SK-N-SH treated with all-trans-retinoic acid at 6 μM for 48 hours (cell line): ENCODE measurements around the gene ROBO1.

Experiments
- ATAC-seq: fragments of 200-7000 bp; cut with Tn5 transposase; 3 replicates; pipeline ENCODE4 v1.9.1; 2020; ENCODE audit warnings: mild to moderate bottlenecking, moderate library complexity
- BACH2 ChIP-seq: fragments of 250-450 bp; sonication (Bioruptor Pico); IDR thresholded peaks from 2 replicates; pipeline ENCODE4 v1.9.0; 2021; ENCODE audit warnings: mild to moderate bottlenecking, borderline replicate concordance
- CREB5 ChIP-seq: fragments of 250-450 bp; sonication (Bioruptor Pico); IDR thresholded peaks from 2 replicates; pipeline ENCODE4 v1.5.1; 2020; ENCODE audit warnings: low read depth, mild to moderate bottlenecking, moderate library complexity
- CSDC2 ChIP-seq: fragments of 250-450 bp; sonication (Bioruptor Pico); IDR thresholded peaks from 2 replicates; pipeline ENCODE4 v1.5.0; 2020; ENCODE audit warnings: mild to moderate bottlenecking, moderate library complexity
- ESRRG ChIP-seq: fragments of 250-450 bp; sonication (Bioruptor Pico); IDR thresholded peaks from 2 replicates; pipeline ENCODE4 v1.6.1; 2021; ENCODE audit warnings: mild to moderate bottlenecking
- GLIS3 ChIP-seq: fragments of 250-450 bp; sonication (Bioruptor Pico); IDR thresholded peaks from 2 replicates; pipeline ENCODE4 v1.5.0; 2020; ENCODE audit warnings: mild to moderate bottlenecking, moderate library complexity
- ISL1 ChIP-seq: fragments of 250-450 bp; sonication (Bioruptor Pico); IDR thresholded peaks from 2 replicates; pipeline ENCODE4 v2.1.2; 2022; ENCODE audit warnings: mild to moderate bottlenecking, moderate library complexity
- OSR1 ChIP-seq: fragments of 250-450 bp; sonication (Bioruptor Pico); IDR thresholded peaks from 2 replicates; pipeline ENCODE4 v1.8.0; 2022; ENCODE audit warnings: moderate library complexity, mild to moderate bottlenecking, inconsistent platforms
- PATZ1 ChIP-seq: fragments of 250-450 bp; sonication (Bioruptor Pico); IDR thresholded peaks from 2 replicates; pipeline ENCODE4 v1.8.0; 2020; ENCODE audit warnings: mild to moderate bottlenecking, moderate library complexity, borderline replicate concordance
- POU6F1 ChIP-seq: fragments of 250-450 bp; sonication (Bioruptor Pico); IDR thresholded peaks from 2 replicates; pipeline ENCODE4 v1.8.0; 2021; ENCODE audit warnings: low read depth, mild to moderate bottlenecking, moderate library complexity, borderline replicate concordance
- PPARA ChIP-seq: fragments of 250-450 bp; sonication (Bioruptor Pico); IDR thresholded peaks from 2 replicates; pipeline ENCODE4 v1.5.0; 2020; ENCODE audit warnings: mild to moderate bottlenecking, borderline replicate concordance
- RARB ChIP-seq: fragments of 250-450 bp; sonication (Bioruptor Pico); IDR thresholded peaks from 2 replicates; pipeline ENCODE4 v1.8.0; 2021; ENCODE audit warnings: mild to moderate bottlenecking, moderate library complexity
- SNAI2 ChIP-seq: fragments of 250-450 bp; sonication (Bioruptor Pico); IDR thresholded peaks from 2 replicates; pipeline ENCODE4 v1.5.0; 2020; ENCODE audit warnings: mild to moderate bottlenecking, moderate library complexity
- TOX ChIP-seq: fragments of 250-450 bp; sonication (Bioruptor Pico); IDR thresholded peaks from 2 replicates; pipeline ENCODE4 v1.8.0; 2021; ENCODE audit warnings: mild to moderate bottlenecking, moderate library complexity, borderline replicate concordance
- TSHZ2 ChIP-seq: fragments of 250-450 bp; sonication (Bioruptor Pico); IDR thresholded peaks from 2 replicates; pipeline ENCODE4 v1.5.0; 2020; ENCODE audit warnings: mild to moderate bottlenecking, moderate library complexity
- ZFP3 ChIP-seq: fragments of 250-450 bp; sonication (Bioruptor Pico); IDR thresholded peaks from 2 replicates; pipeline ENCODE4 v1.5.0; 2020; ENCODE audit warnings: mild to moderate bottlenecking, moderate library complexity
- ZNF565 ChIP-seq: fragments of 450-650 bp; formaldehyde crosslinking; conservative IDR thresholded peaks from 2 replicates; pipeline ENCODE4 v1.5.0; 2020; ENCODE audit warnings: low read depth, mild to moderate bottlenecking, moderate library complexity
- ZNF70 ChIP-seq: fragments of 450-650 bp; formaldehyde crosslinking; IDR thresholded peaks from 2 replicates; pipeline ENCODE4 v1.5.0; 2020; ENCODE audit warnings: mild to moderate bottlenecking, moderate library complexity

The ROBO1 gene

GRCh38 chr3:78762121-78762520 is 1005.7 kb downstream of the ROBO1 start:
- TF ChIP-seq ISL1 (CRISPR knock-in tag) (0 out of 2 replicates have a peak, but pooled peaks have one; percentile 23), RARB (CRISPR knock-in tag) (no peak), ZNF565 (CRISPR knock-in tag) (no peak)
- TF ChIP-seq, all 23 proteins: peak for 1
- ATAC-seq, result no peak

- no peak for TF ChIP-seq CSDC2
- no peak for TF ChIP-seq PPARA (CRISPR knock-in tag)
- TF ChIP-seq TOX (CRISPR knock-in tag), result no peak
- TF ChIP-seq POU6F1 (CRISPR knock-in tag), result no peak
- no peak for TF ChIP-seq BACH2
- no peak for TF ChIP-seq ZNF70 (CRISPR knock-in tag)
- TF ChIP-seq SNAI2 (CRISPR knock-in tag), result no peak
- no peak for TF ChIP-seq CREB5 (CRISPR knock-in tag)
- no peak for TF ChIP-seq TSHZ2 (CRISPR knock-in tag)
- TF ChIP-seq ZNF565 (CRISPR knock-in tag), result no peak
- TF ChIP-seq ESRRG, result no peak
- TF ChIP-seq OSR1, result no peak
- TF ChIP-seq, all 23 proteins: peak for 0
- no peak for ATAC-seq
Observed at GRCh38 chr3:78761126-78761525, 1006.7 kb downstream of the ROBO1 start.

GRCh38 chr3:78757731-78758130 is 1010.1 kb downstream of the ROBO1 start:
- no peak for ATAC-seq
- no peak for TF ChIP-seq ISL1 (CRISPR knock-in tag)
- TF ChIP-seq CSDC2, result no peak
- TF ChIP-seq ZNF70 (CRISPR knock-in tag), result no peak
- no peak for TF ChIP-seq BACH2
- TF ChIP-seq RARB (CRISPR knock-in tag), result no peak

- TF ChIP-seq ZFP3 (no peak), ISL1 (CRISPR knock-in tag) (peak; percentile 77), CREB5 (CRISPR knock-in tag) (peak; percentile 74; the same call in 1 of the 2 replicates), GLIS3 (0 out of 2 replicates have a peak, but pooled peaks have one; percentile 22), POU6F1 (CRISPR knock-in tag) (no peak), PATZ1 (CRISPR knock-in tag) (no peak), PPARA (CRISPR knock-in tag) (no peak)
- ATAC-seq, result peak; percentile 41; the same call in 2 of the 3 replicates
Observed at GRCh38 chr3:78754066-78754743, 1013.6 kb downstream of the ROBO1 start.
